ENCODE measurements around the gene PNO1. TPM values are rescaled to one million over a fixed set of nuclear protein-coding genes. Genes with fewer than 3 reads are reported as not detected.

Gene PNO1
- total and polyA plus RNA-seq, 10 of the 15 experiments (the other 5 are each of a cell fraction or from before 2014, with no cell fraction given) = 9.7 to 60.2 (median 30.3) TPM

DNA sequence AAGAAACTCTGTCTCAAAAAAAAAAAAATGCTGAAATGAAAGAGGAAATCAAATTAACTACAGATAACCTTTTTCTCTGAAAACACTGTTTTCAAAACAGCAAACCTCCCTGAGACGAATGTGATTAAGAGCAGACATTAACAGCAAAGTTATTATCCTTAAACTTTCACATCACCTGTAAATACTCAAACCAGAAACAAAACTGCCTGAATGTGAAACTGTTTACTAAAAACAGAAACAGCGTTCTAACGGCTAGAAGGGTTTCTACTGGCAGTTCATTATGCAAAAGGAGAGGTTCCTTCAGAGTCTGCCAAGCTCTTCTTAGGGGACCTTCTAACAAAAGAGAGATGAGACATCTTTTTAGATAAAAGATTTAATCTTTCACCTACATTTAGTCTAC lies 45.9 kb downstream of the PNO1 start:
- Histone ChIP-seq H3K9ac (ENCODE audit: control insufficient read depth, insufficient read depth, low read length) (0 out of 2 replicates have a peak overlapping the region, but pooled peaks have one; percentile 30), H3K36me3 (ENCODE audit: control insufficient read depth in 2 of 2, insufficient read depth in 2 of 2, low read length in 1 of 2) (peaks cover 0 to 3% of the 10 kb centered on the region in 2 experiments; a peak in 2 of 4 replicates), H3K27me3 (replicated peaks in 1 of 2; ENCODE audit: control insufficient read depth in 2 of 2, insufficient read depth in 2 of 2, low read length in 1 of 2) (no peaks in the 10 kb centered on the region), H3K9me3 (replicated peaks; ENCODE audit: control insufficient read depth, insufficient read depth, low read length) (no peaks in the 10 kb centered on the region), H2AFZ (ENCODE audit: control insufficient read depth, low read depth, low read length) (no peak overlapping the region), H4K20me1 (ENCODE audit: control insufficient read depth, insufficient read depth) (peaks cover 3% of the 10 kb centered on the region; the same call in 1 of the 2 replicates), H3K4me1 (ENCODE audit: control insufficient read depth, insufficient read depth, low read length) (peaks cover 27% of the 10 kb centered on the region), H3K4me2 (ENCODE audit: control insufficient read depth, insufficient read depth) (peak overlapping the region; percentile 85), H3K27ac (ENCODE audit: control insufficient read depth, insufficient read depth) (peak overlapping the region; percentile 72), H3K79me2 (ENCODE audit: control insufficient read depth, insufficient read depth, low read length) (peaks cover 66% of the 10 kb centered on the region), H3K4me3 (peak overlapping the region; percentile 51; the same call in 1 of the 2 replicates)
- POLR2A ChIA-PET = interaction anchor here (0.7 to 1.4 kb wide), 5 partner anchors 10 to 83 kb away, joined by 3 to 4 read pairs (median 3); no protein-coding TSS in a partner anchor
- 0% methylated on average over 3 of the region's 3 CpGs for WGBS (ENCODE audit: insufficient coverage, insufficient replicate concordance, low lambda C conversion rate, missing lambda C conversion rate)
- SMC1A ChIA-PET (ENCODE audit: uncharacterized antibody, unreplicated experiment) = interaction anchor here (0.8 to 1.9 kb wide), 7 partner anchors 9 to 241 kb away, joined by 3 to 8 read pairs (median 3); no protein-coding TSS in a partner anchor
- FAIRE-seq = peak; percentile 89
- no TSS peak for BruUV-seq (replicated peaks)
- in situ Hi-C loops (cut with MboI) (no loop called here), intact Hi-C loops (cut with micrococcal nuclease; ENCODE audit: unreplicated experiment) (loop anchor here (2.0 to 5.0 kb wide), 2 partner anchors 47 to 239 kb away; no protein-coding TSS in a partner anchor)
- RAD21 ChIA-PET (ENCODE audit: unreplicated experiment) = interaction anchor here (0.7 to 1.4 kb wide), 6 partner anchors 13 to 236 kb away, joined by 3 to 4 read pairs (median 3); no protein-coding TSS in a partner anchor
- CTCF ChIA-PET = interaction anchor here (0.8 to 2.0 kb wide), 10 partner anchors 9 to 82 kb away, joined by 3 to 7 read pairs (median 4); no protein-coding TSS in a partner anchor
- ATAC-seq = peak; percentile 96
- DNase-seq (ENCODE audit: low read depth, low spot score) = peak; percentile 84
- TF ChIP-seq BRCA1 (IDR thresholded peaks at IDR 0.05; ENCODE audit: low read depth, low read length) (no peak), HDGF (IDR thresholded peaks at IDR 0.05) (no peak), RBBP5 (conservative IDR thresholded peaks at IDR 0.05) (no peak; the same call in 1 of the 2 replicates), BHLHE40 (IDR thresholded peaks at IDR 0.05; ENCODE audit: borderline replicate concordance in 1 of 2, low read depth in 2 of 2, low read length in 1 of 2) (peak; percentile 49 to 82; a peak in 3 of 4 replicates), KAT2A (conservative IDR thresholded peaks at IDR 0.05; ENCODE audit: control insufficient read depth, low read depth, low read length) (no peak), MEF2B (IDR thresholded peaks at IDR 0.05; ENCODE audit: partially characterized antibody, poor library complexity, severe bottlenecking) (peak; percentile 88), CREB1 (IDR thresholded peaks at IDR 0.05; ENCODE audit: low read depth) (peak; percentile 57; the same call in 1 of the 2 replicates), NFYB (IDR thresholded peaks at IDR 0.05; ENCODE audit: insufficient read depth, low read depth, low read length) (no peak), SUZ12 (IDR thresholded peaks at IDR 0.05; ENCODE audit: unreplicated experiment) (no peak), EP300 (IDR thresholded peaks at IDR 0.05; ENCODE audit: borderline replicate concordance in 1 of 2, control insufficient read depth in 1 of 2, low read depth in 2 of 2, low read length in 2 of 2) (peak; percentile 73 to 74; a peak in 3 of 4 replicates), SREBF1 (IDR thresholded peaks at IDR 0.05; ENCODE audit: low read length) (no peak), SMARCA5 (IDR thresholded peaks at IDR 0.05) (no peak)
- TF ChIP-seq, protein P1, sequence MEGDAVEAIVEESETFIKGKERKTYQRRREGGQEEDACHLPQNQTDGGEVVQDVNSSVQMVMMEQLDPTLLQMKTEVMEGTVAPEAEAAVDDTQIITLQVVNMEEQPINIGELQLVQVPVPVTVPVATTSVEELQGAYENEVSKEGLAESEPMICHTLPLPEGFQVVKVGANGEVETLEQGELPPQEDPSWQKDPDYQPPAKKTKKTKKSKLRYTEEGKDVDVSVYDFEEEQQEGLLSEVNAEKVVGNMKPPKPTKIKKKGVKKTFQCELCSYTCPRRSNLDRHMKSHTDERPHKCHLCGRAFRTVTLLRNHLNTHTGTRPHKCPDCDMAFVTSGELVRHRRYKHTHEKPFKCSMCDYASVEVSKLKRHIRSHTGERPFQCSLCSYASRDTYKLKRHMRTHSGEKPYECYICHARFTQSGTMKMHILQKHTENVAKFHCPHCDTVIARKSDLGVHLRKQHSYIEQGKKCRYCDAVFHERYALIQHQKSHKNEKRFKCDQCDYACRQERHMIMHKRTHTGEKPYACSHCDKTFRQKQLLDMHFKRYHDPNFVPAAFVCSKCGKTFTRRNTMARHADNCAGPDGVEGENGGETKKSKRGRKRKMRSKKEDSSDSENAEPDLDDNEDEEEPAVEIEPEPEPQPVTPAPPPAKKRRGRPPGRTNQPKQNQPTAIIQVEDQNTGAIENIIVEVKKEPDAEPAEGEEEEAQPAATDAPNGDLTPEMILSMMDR (IDR thresholded peaks at IDR 0.05 in 2 of 3, conservative IDR thresholded peaks at IDR 0.05 in 1 of 3; ENCODE audit: control insufficient read depth in 2 of 3, extremely low read depth in 1 of 3, insufficient read depth in 1 of 3, low read depth in 3 of 3, low read length in 3 of 3) = no peak
- TF ChIP-seq, protein P2, sequence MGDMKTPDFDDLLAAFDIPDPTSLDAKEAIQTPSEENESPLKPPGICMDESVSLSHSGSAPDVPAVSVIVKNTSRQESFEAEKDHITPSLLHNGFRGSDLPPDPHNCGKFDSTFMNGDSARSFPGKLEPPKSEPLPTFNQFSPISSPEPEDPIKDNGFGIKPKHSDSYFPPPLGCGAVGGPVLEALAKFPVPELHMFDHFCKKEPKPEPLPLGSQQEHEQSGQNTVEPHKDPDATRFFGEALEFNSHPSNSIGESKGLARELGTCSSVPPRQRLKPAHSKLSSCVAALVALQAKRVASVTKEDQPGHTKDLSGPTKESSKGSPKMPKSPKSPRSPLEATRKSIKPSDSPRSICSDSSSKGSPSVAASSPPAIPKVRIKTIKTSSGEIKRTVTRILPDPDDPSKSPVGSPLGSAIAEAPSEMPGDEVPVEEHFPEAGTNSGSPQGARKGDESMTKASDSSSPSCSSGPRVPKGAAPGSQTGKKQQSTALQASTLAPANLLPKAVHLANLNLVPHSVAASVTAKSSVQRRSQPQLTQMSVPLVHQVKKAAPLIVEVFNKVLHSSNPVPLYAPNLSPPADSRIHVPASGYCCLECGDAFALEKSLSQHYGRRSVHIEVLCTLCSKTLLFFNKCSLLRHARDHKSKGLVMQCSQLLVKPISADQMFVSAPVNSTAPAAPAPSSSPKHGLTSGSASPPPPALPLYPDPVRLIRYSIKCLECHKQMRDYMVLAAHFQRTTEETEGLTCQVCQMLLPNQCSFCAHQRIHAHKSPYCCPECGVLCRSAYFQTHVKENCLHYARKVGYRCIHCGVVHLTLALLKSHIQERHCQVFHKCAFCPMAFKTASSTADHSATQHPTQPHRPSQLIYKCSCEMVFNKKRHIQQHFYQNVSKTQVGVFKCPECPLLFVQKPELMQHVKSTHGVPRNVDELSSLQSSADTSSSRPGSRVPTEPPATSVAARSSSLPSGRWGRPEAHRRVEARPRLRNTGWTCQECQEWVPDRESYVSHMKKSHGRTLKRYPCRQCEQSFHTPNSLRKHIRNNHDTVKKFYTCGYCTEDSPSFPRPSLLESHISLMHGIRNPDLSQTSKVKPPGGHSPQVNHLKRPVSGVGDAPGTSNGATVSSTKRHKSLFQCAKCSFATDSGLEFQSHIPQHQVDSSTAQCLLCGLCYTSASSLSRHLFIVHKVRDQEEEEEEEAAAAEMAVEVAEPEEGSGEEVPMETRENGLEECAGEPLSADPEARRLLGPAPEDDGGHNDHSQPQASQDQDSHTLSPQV (IDR thresholded peaks at IDR 0.05) = no peak
- TF ChIP-seq, protein P3, sequence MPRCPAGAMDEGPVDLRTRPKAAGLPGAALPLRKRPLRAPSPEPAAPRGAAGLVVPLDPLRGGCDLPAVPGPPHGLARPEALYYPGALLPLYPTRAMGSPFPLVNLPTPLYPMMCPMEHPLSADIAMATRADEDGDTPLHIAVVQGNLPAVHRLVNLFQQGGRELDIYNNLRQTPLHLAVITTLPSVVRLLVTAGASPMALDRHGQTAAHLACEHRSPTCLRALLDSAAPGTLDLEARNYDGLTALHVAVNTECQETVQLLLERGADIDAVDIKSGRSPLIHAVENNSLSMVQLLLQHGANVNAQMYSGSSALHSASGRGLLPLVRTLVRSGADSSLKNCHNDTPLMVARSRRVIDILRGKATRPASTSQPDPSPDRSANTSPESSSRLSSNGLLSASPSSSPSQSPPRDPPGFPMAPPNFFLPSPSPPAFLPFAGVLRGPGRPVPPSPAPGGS (IDR thresholded peaks at IDR 0.05; ENCODE audit: borderline replicate concordance, insufficient read depth, low read depth, low read length, poor library complexity, severe bottlenecking) = peak; percentile 41

Measured in GM12878 (cell line).